Erythroblast (primary cell): ENCODE results near the gene CD6.

ENCODE experiments used
- GATA1 ChIP-seq: IDR thresholded peaks from 2 replicates; pipeline ENCODE4 v1.6.1; 2011; ENCODE audit warnings: low read depth, mild to moderate bottlenecking, control low read depth, low read length, moderate library complexity
- POLR2A ChIP-seq: IDR thresholded peaks from 2 replicates; pipeline ENCODE4 v1.6.1; 2011; ENCODE audit warnings: mild to moderate bottlenecking, low read length

GRCh38 chr11:60994541-60995080 lies 23.1 kb downstream of the CD6 start:
- TF ChIP-seq POLR2A (no peak), GATA1 (no peak)
